Caco-2 (cell line): Measurements from ENCODE around the gene GET3. TPM values are rescaled to one million over a fixed set of nuclear protein-coding genes. Genes with fewer than 3 reads are reported as not detected.

Experiments used
- BruUV-seq: library from RNA; stranded (reverse); fragments of 400-500 nt; replicated peaks from 2 replicates; lab custom pipeline; 2021; lab: Mats Ljungman, UMichigan
- CTCF ChIA-PET: fragments of 300-600 bp; sonication (Branson Sonifier 250); formaldehyde crosslinking; loops from one replicate; lab custom pipeline; 2022; ENCODE audit warnings: antibody characterized with exemption; lab: Charles Lee
- POLR2A ChIA-PET: fragments of 300-600 bp; sonication (Branson Sonifier 250); formaldehyde crosslinking; loops from one replicate; lab custom pipeline; 2022; ENCODE audit warnings: antibody characterized with exemption; lab: Charles Lee
- DNase-seq, 2 experiments: peaks; one replicate each; pipeline versions ENCODE4 v3.0.0 to v3.0.0-alpha.2; 2020 to 2022
- H3K27me3 ChIP-seq: replicated peaks from 2 replicates; pipeline ENCODE4 v1.6.0; 2011; ENCODE audit warnings: low read length; ENCODE audit not compliant: control insufficient read depth, insufficient read depth
- H3K36me3 ChIP-seq: 2 replicates; pipeline ENCODE4 v1.5.1; 2011; ENCODE audit warnings: low read length; ENCODE audit not compliant: control insufficient read depth, insufficient read depth
- H3K4me1 ChIP-seq: fragments of 250-450 bp; sonication (Bioruptor Pico); 2 replicates; pipeline ENCODE4 v1.5.1; 2020; ENCODE audit warnings: mild to moderate bottlenecking
- H3K4me3 ChIP-seq: 2 replicates; pipeline ENCODE4 v1.5.1; 2011; ENCODE audit warnings: low read depth, mild to moderate bottlenecking, control low read depth, low read length
- H3K9me3 ChIP-seq: fragments of 250-450 bp; sonication (Bioruptor Pico); 2 replicates; pipeline ENCODE4 v1.5.1; 2020; ENCODE audit warnings: mild to moderate bottlenecking, moderate library complexity
- H3K27ac Mint-ChIP-seq: one replicate; pipeline ENCODE4 v1.8.0; 2022; ENCODE audit warnings: mixed read lengths; ENCODE audit not compliant: unreplicated experiment
- H3K27me3 Mint-ChIP-seq: one replicate; pipeline ENCODE4 v1.8.0; 2022; ENCODE audit warnings: mixed read lengths; ENCODE audit not compliant: insufficient read depth, unreplicated experiment
- H3K36me3 Mint-ChIP-seq: one replicate; pipeline ENCODE4 v1.8.0; 2022; ENCODE audit warnings: mild to moderate bottlenecking, mixed read lengths; ENCODE audit not compliant: insufficient read depth, unreplicated experiment
- H3K4me1 Mint-ChIP-seq: one replicate; pipeline ENCODE4 v1.8.0; 2022; ENCODE audit warnings: low read depth, mixed read lengths; ENCODE audit not compliant: unreplicated experiment
- H3K4me3 Mint-ChIP-seq: one replicate; pipeline ENCODE4 v1.8.0; 2022; ENCODE audit warnings: mild to moderate bottlenecking, moderate library complexity, mixed read lengths; ENCODE audit not compliant: unreplicated experiment
- H3K9me3 Mint-ChIP-seq: one replicate; pipeline ENCODE4 v1.8.0; 2022; ENCODE audit warnings: mixed read lengths; ENCODE audit not compliant: unreplicated experiment
- intact Hi-C: fragments of 100-400 bp; cut with micrococcal nuclease; formaldehyde crosslinking; loops from one replicate; pipeline ENCODE4 v1.10.0; 2022; ENCODE audit not compliant: unreplicated experiment
- total RNA-seq: library from RNA; stranded (reverse); gene quantifications from 2 replicates; pipeline ENCODE4 v1.2.3, GENCODE V29; 2022
- TF ChIP-seq, protein P1 (sequence below), 2 experiments: fragments of 200-600 bp in 1 of 2; IDR thresholded peaks; 1 replicate in 1 of 2; 2 replicates in 1 of 2; pipeline versions ENCODE4 v1.5.1 to v1.8.0; 2011 to 2022; ENCODE audit warnings: antibody characterized with exemption in 1 of 2, control low read depth in 1 of 2, inconsistent platforms in 1 of 2, low read depth in 1 of 2, low read length in 1 of 2, mild to moderate bottlenecking in 1 of 2, moderate library complexity in 1 of 2; ENCODE audit not compliant: insufficient read depth in 1 of 2, severe bottlenecking in 1 of 2, unreplicated experiment in 1 of 2

GET3 gene
- total RNA-seq, 1 experiment from 2014 or later, result 57.1 TPM

GRCh38 chr19:12763100-12763499 is 25.8 kb downstream of the GET3 start:
- TF ChIP-seq, protein P1, sequence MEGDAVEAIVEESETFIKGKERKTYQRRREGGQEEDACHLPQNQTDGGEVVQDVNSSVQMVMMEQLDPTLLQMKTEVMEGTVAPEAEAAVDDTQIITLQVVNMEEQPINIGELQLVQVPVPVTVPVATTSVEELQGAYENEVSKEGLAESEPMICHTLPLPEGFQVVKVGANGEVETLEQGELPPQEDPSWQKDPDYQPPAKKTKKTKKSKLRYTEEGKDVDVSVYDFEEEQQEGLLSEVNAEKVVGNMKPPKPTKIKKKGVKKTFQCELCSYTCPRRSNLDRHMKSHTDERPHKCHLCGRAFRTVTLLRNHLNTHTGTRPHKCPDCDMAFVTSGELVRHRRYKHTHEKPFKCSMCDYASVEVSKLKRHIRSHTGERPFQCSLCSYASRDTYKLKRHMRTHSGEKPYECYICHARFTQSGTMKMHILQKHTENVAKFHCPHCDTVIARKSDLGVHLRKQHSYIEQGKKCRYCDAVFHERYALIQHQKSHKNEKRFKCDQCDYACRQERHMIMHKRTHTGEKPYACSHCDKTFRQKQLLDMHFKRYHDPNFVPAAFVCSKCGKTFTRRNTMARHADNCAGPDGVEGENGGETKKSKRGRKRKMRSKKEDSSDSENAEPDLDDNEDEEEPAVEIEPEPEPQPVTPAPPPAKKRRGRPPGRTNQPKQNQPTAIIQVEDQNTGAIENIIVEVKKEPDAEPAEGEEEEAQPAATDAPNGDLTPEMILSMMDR (IDR thresholded peaks at IDR 0.05; ENCODE audit: insufficient read depth in 1 of 2, low read depth in 1 of 2, low read length in 1 of 2, severe bottlenecking in 1 of 2, unreplicated experiment in 1 of 2), result no peak
- no peaks in the 10 kb centered on the region; the same call in 1 of the 2 replicates for H3K4me1 ChIP-seq
- BruUV-seq, result TSS peak; percentile 17
- Mint-ChIP-seq H3K27me3 (no peaks in the 10 kb centered on the region), H3K36me3 (peaks cover 31% of the 10 kb centered on the region), H3K4me3 (no peak overlapping the region), H3K4me1 (no peaks in the 10 kb centered on the region), H3K27ac (no peak overlapping the region), H3K9me3 (no peaks in the 10 kb centered on the region)
- POLR2A ChIA-PET, result no interaction called here
- no peak for DNase-seq
- peaks cover 2% of the 10 kb centered on the region for H3K36me3 ChIP-seq
- no peak overlapping the region for H3K4me3 ChIP-seq
- H3K9me3 ChIP-seq, result no peaks in the 10 kb centered on the region
- CTCF ChIA-PET, result interaction anchor here (1.6 kb wide), 1 partner anchor 12 kb away, joined by 3 read pairs; no protein-coding TSS in a partner anchor
- intact Hi-C loops, result loop anchor here (5.0 kb wide), 1 partner anchor 84 kb away; no protein-coding TSS in a partner anchor
- no peaks in the 10 kb centered on the region for H3K27me3 ChIP-seq

DNA sequence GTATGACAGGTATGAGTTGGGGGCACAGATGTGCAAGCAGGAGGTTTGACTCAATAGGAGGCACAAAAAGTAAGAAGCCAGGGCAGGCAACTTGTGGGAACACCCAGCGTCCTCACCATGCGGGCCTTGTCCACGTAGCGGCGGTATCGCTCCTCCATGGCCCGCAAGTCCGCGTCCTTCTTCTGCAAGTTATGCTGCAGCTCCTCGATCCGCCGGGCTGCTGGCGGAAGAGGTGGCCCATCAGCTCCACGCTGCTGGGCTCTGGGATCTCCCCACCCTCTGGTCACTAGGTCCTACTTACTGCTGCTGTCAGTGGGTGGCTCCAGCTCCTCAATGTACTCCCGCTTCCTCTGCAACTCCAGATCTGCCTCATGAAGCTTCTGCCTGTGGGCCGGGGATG is 27.4 kb downstream of the GET3 start:
- ChIA-PET CTCF (no interaction called here), POLR2A (no interaction called here)
- BruUV-seq, result no TSS peak
- no peaks in the 10 kb centered on the region for H3K27me3 Mint-ChIP-seq
- H3K27ac Mint-ChIP-seq, result peak overlapping the region; percentile 57
- H3K36me3 ChIP-seq, result peaks cover 2% of the 10 kb centered on the region
- no peak overlapping the region for H3K4me3 Mint-ChIP-seq
- TF ChIP-seq, protein P1 (IDR thresholded peaks at IDR 0.05; ENCODE audit: insufficient read depth in 1 of 2, low read depth in 1 of 2, low read length in 1 of 2, severe bottlenecking in 1 of 2, unreplicated experiment in 1 of 2), result no peak
- no peak overlapping the region for H3K4me3 ChIP-seq
- H3K9me3 Mint-ChIP-seq, result no peaks in the 10 kb centered on the region
- no peak for DNase-seq
- no peaks in the 10 kb centered on the region for H3K27me3 ChIP-seq
- no peaks in the 10 kb centered on the region for H3K4me1 Mint-ChIP-seq
- H3K4me1 ChIP-seq, result no peaks in the 10 kb centered on the region; the same call in 1 of the 2 replicates
- peaks cover 31% of the 10 kb centered on the region for H3K36me3 Mint-ChIP-seq
- intact Hi-C loops, result loop anchor here (5.0 kb wide), 1 partner anchor 83 kb away; no protein-coding TSS in a partner anchor
- H3K9me3 ChIP-seq, result no peaks in the 10 kb centered on the region

DNA sequence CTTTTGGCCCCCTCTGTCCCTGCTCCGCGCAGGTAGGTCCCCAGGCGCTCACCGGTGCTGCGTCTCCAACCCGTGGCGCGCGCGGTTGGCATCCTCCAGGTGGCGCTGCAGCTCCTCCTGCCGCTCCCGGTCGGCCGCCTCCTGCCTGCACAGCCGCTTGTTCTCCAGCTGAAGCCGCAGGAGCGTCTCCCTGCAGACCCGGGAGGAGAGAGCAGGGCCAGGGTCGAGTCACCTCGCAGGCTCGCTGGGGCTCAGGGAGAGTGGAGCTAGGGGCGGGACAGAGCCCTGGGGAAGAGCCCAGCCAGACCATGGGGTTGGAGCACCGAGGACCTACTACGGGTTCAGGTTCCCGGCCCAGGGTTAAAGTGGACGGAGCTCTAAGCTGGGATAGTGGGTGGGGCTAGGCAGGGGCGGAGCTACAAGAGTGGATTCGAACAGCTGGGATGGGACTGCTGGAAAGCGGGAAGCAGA is 28.8 kb downstream of the GET3 start:
- peaks cover 2% of the 10 kb centered on the region for H3K36me3 ChIP-seq
- BruUV-seq, result no TSS peak
- Mint-ChIP-seq H3K27me3 (no peaks in the 10 kb centered on the region), H3K4me1 (no peaks in the 10 kb centered on the region), H3K4me3 (no peak overlapping the region), H3K27ac (no peak overlapping the region), H3K36me3 (peaks cover 32% of the 10 kb centered on the region), H3K9me3 (no peaks in the 10 kb centered on the region)
- H3K9me3 ChIP-seq, result no peaks in the 10 kb centered on the region
- CTCF ChIA-PET, result interaction anchor here (0.8 to 1.0 kb wide), 2 partner anchors 30 to 107 kb away, joined by 3 read pairs; no protein-coding TSS in a partner anchor
- peak in 1 of 2 experiments; percentile 52 for DNase-seq
- H3K27me3 ChIP-seq, result no peaks in the 10 kb centered on the region
- TF ChIP-seq, protein P1 (IDR thresholded peaks at IDR 0.05; ENCODE audit: insufficient read depth in 1 of 2, low read depth in 1 of 2, low read length in 1 of 2, severe bottlenecking in 1 of 2, unreplicated experiment in 1 of 2), result peak in 1 of 2 experiments; percentile 9
- POLR2A ChIA-PET, result no interaction called here
- no peak overlapping the region for H3K4me3 ChIP-seq
- no peaks in the 10 kb centered on the region for H3K4me1 ChIP-seq
- intact Hi-C loops, result no loop called here
